GM18505 (cell line): ENCODE data around the gene SORCS2.

ENCODE experiments used
- ATAC-seq: cut with Tn5 transposase; IDR thresholded peaks from one replicate; pipeline ENCODE4 v1.9.1; 2021; ENCODE audit not compliant: unreplicated experiment
- POLR2A ChIP-seq: IDR thresholded peaks from 4 replicates; pipeline ENCODE4 v1.6.1; 2011; ENCODE audit warnings: borderline replicate concordance; ENCODE audit not compliant: insufficient read depth, insufficient read length; ENCODE audit errors: extremely low read depth

The SORCS2 gene

GRCh38 chr4:7699031-7699430 lies 506.7 kb downstream of the SORCS2 start:
- ATAC-seq: no peak
- no peak for TF ChIP-seq POLR2A

DNA sequence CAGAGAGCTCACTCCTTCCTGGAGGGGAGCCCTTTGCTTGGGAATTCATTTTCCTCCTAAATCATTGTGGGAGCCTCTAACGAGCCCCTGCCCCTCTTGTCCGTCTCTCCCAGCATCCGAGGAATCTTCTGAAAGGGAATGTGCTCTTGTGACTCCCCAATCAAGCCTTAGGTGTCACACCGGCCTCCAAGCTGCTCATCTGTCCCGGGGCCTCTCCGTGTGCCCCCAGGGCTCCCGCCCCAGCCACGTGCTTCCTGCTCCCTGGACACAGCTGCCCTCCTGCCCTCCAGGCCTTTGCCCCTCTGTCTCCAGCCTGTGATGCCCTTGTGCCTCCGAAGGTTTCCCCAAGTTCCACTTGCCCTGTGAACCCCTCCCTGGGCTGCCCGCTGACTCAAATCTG lies 507.5 kb downstream of the SORCS2 start:
- no peak for ATAC-seq
- no peak for TF ChIP-seq POLR2A

DNA sequence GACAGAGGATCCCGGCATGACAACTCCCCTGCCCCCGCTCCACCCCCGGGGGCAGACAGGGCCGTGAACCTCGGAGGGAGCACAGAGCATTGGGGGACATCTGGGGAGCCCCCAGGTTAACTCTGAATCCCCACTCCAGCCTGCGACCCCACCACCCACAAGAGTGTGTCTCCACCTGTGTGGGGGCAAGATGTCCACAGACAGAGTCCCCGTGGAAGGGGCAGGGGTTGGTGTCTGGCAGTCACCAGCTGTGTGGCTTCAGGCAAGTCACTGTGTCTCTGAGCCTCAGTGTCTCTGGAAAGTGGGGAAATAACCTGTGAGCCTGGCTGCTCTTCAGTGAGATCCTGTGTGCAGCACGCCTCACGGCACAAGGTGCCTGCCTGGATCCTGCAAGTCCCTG lies 508.3 kb downstream of the SORCS2 start:
- ATAC-seq: no peak
- TF ChIP-seq POLR2A: no peak

GRCh38 chr4:7701866-7702649 lies 509.7 kb downstream of the SORCS2 start:
- no peak for TF ChIP-seq POLR2A
- no peak for ATAC-seq

DNA sequence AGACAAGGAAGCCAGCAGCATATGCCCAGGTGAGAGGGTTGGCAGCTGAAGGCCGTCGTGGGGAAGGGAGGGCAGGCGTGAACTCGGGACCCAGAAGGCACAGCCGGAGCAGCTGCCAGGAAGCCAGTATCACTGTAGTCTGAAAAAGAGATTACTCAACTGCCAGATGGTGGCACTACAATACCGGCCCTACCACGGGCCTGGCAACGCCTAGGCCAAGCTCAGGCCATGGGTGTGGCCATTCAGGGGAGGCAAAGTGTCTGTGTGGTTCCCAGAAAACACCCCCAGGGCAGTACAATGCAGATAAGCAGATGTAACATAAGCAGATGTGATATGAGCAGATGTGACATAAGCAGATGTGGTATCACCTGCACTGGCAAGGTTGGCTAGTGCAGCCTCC lies 511.4 kb downstream of the SORCS2 start:
- no peak for TF ChIP-seq POLR2A
- ATAC-seq: no peak

DNA sequence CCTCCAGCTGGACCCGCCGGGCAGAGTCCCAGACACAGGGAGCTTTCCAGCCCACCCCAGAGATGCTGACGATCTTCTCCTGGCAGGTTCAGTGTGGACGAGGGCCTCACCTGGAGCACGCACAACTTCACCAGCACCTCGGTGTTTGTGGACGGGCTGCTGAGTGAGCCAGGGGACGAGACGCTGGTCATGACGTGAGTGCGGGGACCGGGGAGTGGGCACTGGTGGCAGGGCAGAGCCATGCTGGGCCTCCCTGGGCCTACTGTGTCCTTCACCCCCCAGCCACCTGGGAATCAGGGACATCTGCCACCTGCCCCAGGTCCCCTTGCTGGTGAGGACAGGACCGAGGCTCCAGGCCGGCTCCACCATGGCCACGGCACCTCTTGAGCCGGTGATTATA lies 511.8 kb downstream of the SORCS2 start:
- TF ChIP-seq POLR2A: no peak
- ATAC-seq: no peak

DNA sequence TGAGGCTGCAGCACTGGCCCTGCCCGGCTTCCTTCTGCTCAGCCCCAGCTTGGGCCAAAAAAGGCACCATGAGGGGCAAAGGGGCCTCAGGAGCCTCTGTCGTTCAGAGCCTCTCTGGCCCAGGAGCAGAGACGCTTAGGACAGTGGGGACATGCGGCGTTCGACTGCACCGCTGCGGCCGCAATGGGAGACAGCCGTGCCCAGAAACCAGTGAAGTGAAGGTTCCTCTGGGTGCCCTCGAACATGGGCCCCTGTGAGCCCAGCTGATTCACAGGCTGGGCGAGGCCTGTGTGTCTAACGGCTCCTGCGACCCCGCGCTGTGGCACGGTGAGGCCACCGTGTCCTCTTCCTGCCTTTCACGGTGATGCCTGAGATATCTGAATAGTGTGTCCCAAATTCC lies 512.3 kb downstream of the SORCS2 start:
- no peak for TF ChIP-seq POLR2A
- ATAC-seq: no peak

GRCh38 chr4:7705062-7705461 lies 512.7 kb downstream of the SORCS2 start:
- no peak for ATAC-seq
- no peak for TF ChIP-seq POLR2A

DNA sequence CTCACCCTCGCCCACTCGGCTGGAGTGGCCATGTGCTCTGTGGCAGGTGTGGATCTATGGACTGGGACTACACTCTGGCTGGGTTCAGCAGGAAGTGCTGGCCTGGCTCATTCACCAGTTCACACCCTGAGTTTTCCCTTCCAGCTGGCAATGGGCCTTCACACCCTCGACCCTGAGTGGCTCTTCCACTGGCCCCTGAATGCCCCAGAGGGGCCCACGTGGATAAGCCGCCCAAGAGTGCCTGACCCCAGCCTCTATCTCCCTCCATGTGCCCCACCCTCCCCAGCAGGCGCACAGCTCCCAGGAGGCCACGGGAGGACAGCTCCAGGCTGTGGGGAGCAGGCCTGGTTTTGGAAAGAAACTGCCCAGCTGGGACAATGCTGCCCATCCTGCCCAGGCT lies 513.3 kb downstream of the SORCS2 start:
- no peak for TF ChIP-seq POLR2A
- ATAC-seq: no peak

GRCh38 chr4:7708238-7708637 lies 515.9 kb downstream of the SORCS2 start:
- ATAC-seq: no peak
- no peak for TF ChIP-seq POLR2A

DNA sequence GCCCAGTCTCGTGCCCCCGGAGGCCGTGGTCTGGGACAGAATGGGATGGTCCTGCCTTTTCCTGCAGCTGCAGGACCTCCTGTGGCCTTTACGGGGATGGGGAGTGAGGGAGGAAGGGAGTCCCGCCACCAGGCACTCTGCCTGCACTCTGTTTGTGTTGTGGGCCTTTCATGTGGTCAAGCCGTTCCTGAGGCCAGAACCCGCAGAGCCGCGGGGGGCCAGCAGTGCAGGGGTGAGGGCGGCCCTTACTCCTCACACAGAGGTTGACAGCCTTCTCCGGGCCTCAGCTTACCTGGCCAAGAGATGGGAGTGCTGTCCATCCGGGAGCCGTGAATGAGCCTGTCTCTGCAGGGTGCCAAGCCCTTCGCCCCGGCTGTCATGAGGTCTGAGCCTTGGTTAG lies 516.6 kb downstream of the SORCS2 start:
- no peak for TF ChIP-seq POLR2A
- ATAC-seq: no peak

- ATAC-seq: no peak
- no peak for TF ChIP-seq POLR2A
These were observed 517.1 kb downstream of the SORCS2 start for GRCh38 chr4:7709431-7709830.

- no peak for ATAC-seq
These were observed 517.8 kb downstream of the SORCS2 start for GRCh38 chr4:7710126-7710525.

GRCh38 chr4:7710576-7711306 lies 518.4 kb downstream of the SORCS2 start:
- no peak for ATAC-seq
- TF ChIP-seq POLR2A: no peak

More at GRCh38 chr4:7710126-7710525, 517.8 kb downstream of the SORCS2 start:
- no peak for TF ChIP-seq POLR2A
